Activated T-cell treated with anti-CD3 and anti-CD28 coated beads for 24 hours (primary cell): Measurements from ENCODE around the gene TDRKH.

Experiments
- DNase-seq: peaks from one replicate; pipeline ENCODE4 v3.0.0-alpha.2; 2020; ENCODE audit warnings: low read depth

TDRKH gene

GRCh38 chr1:151790071-151790939, at the start of gene TDRKH:
TSS of gene TDRKH (minus strand) at chr1:151790500. CDS start at chr1:151783022, 7,478 bp downstream.
- DNase-seq = peak; percentile 98

- DNase-seq = peak; percentile 59
Measured at GRCh38 chr1:151839457-151840403, 49.4 kb upstream of the TDRKH start, which contains the start of gene C2CD4D. TSS of gene C2CD4D (minus strand) at chr1:151839820. CDS start at chr1:151838989, 831 bp downstream.

GRCh38 chr1:151839082-151839412, 48.7 kb upstream of the TDRKH start:
- no peak for DNase-seq

- DNase-seq = no peak
Measured at GRCh38 chr1:151838222-151839081, 48.2 kb upstream of the TDRKH start.

- DNase-seq = no peak
Measured at GRCh38 chr1:151837884-151838221, 47.6 kb upstream of the TDRKH start.

GRCh38 chr1:151837197-151837596, 46.9 kb upstream of the TDRKH start:
- DNase-seq = no peak

GRCh38 chr1:151835596-151835995, 45.3 kb upstream of the TDRKH start:
- DNase-seq = no peak

- no peak for DNase-seq
Measured at GRCh38 chr1:151834239-151834638, 43.9 kb upstream of the TDRKH start.

GRCh38 chr1:151833172-151833900, 43.0 kb upstream of the TDRKH start:
- no peak for DNase-seq

- no peak for DNase-seq
Measured at GRCh38 chr1:151832318-151832980, 42.1 kb upstream of the TDRKH start.

GRCh38 chr1:151831605-151832004, 41.3 kb upstream of the TDRKH start, which contains the start of gene RORC:
TSS of gene RORC (minus strand) at chr1:151831802. CDS start at chr1:151831764, 38 bp downstream.
- DNase-seq = no peak

GRCh38 chr1:151831256-151831591, 40.9 kb upstream of the TDRKH start:
- DNase-seq = no peak

GRCh38 chr1:151830055-151830454, 39.8 kb upstream of the TDRKH start:
- no peak for DNase-seq

GRCh38 chr1:151829352-151830046, 39.2 kb upstream of the TDRKH start:
- no peak for DNase-seq

- no peak for DNase-seq
Measured at GRCh38 chr1:151828921-151829320, 38.6 kb upstream of the TDRKH start.

GRCh38 chr1:151827853-151828252, 37.6 kb upstream of the TDRKH start:
- no peak for DNase-seq

GRCh38 chr1:151825751-151826660, 35.7 kb upstream of the TDRKH start:
- no peak for DNase-seq

- DNase-seq = no peak
Measured at GRCh38 chr1:151825204-151825603, 34.9 kb upstream of the TDRKH start.

- no peak for DNase-seq
Measured at GRCh38 chr1:151823175-151823574, 32.9 kb upstream of the TDRKH start.
